K562 (cell line): ENCODE measurements around the gene SERTAD1. TPM values are rescaled to one million over a fixed set of nuclear protein-coding genes. Genes with fewer than 3 reads are reported as not detected.
A peak's percentile ranks its signal among the peaks of the same experiment; 100 is the strongest.

ENCODE experiments used
- CBFB ChIP-seq: sonication (generic); formaldehyde crosslinking; IDR thresholded peaks from 2 replicates; pipeline ENCODE4 v1.4.0; 2020; ENCODE audit warnings: mild to moderate bottlenecking, missing genetic modification reagents
- CBX8 ChIP-seq: fragments of 200-600 bp; sonication (generic); IDR thresholded peaks from 2 replicates; pipeline ENCODE4 v1.6.1; 2012; ENCODE audit warnings: borderline replicate concordance, mixed run types, low read depth, mild to moderate bottlenecking, moderate library complexity, mixed read lengths, low read length, control low read depth, inconsistent platforms; ENCODE audit not compliant: poor library complexity, severe bottlenecking; ENCODE audit errors: extremely low read depth
- CXXC5 ChIP-seq: fragments of 250-450 bp; sonication (Bioruptor Pico); IDR thresholded peaks from 2 replicates; pipeline ENCODE4 v1.8.0; 2022; ENCODE audit warnings: inconsistent platforms, mild to moderate bottlenecking, moderate library complexity
- E2F1 ChIP-seq: sonication (generic); formaldehyde crosslinking; IDR thresholded peaks from 2 replicates; pipeline ENCODE4 v1.8.1; 2023; ENCODE audit warnings: mild to moderate bottlenecking, missing genetic modification reagents, moderate library complexity
- GTF3C2 ChIP-seq: IDR thresholded peaks from 3 replicates; pipeline ENCODE4 v1.6.1; 2011; ENCODE audit warnings: borderline replicate concordance, mild to moderate bottlenecking, moderate library complexity; ENCODE audit not compliant: insufficient read length; ENCODE audit errors: extremely low read depth
- MTA2 ChIP-seq: fragments of 450-650 bp; IDR thresholded peaks from 2 replicates; pipeline ENCODE4 v1.6.1; 2016; ENCODE audit warnings: low read depth
- PATZ1 ChIP-seq: fragments of 250-450 bp; sonication (Bioruptor Pico); IDR thresholded peaks from 2 replicates; pipeline ENCODE4 v1.5.0; 2020; ENCODE audit warnings: mild to moderate bottlenecking, borderline replicate concordance
- PHTF2 ChIP-seq: fragments of 250-450 bp; sonication (Bioruptor Pico); IDR thresholded peaks from 2 replicates; pipeline ENCODE4 v1.5.0; 2021; ENCODE audit warnings: mild to moderate bottlenecking
- RBBP5 ChIP-seq: fragments of 200-600 bp; sonication (generic); IDR thresholded peaks from 2 replicates; pipeline ENCODE4 v1.6.1; 2012; ENCODE audit warnings: borderline replicate concordance, mild to moderate bottlenecking, low read length, control low read depth, inconsistent platforms; ENCODE audit not compliant: insufficient read depth, poor library complexity, severe bottlenecking
- RBM34 ChIP-seq: fragments of 200-400 bp; formaldehyde crosslinking; IDR thresholded peaks from 2 replicates; pipeline ENCODE4 v1.6.1; 2018; ENCODE audit warnings: low read length, borderline replicate concordance; ENCODE audit not compliant: insufficient read depth
- SRSF9 ChIP-seq: fragments of 200-400 bp; formaldehyde crosslinking; IDR thresholded peaks from 2 replicates; pipeline ENCODE4 v1.6.1; 2017; ENCODE audit warnings: low read depth, low read length, borderline replicate concordance
- STAT5B ChIP-seq: fragments of 250-450 bp; sonication (Bioruptor Pico); IDR thresholded peaks from 2 replicates; pipeline ENCODE4 v1.8.0; 2021; ENCODE audit warnings: mild to moderate bottlenecking, inconsistent platforms
- TSHZ1 ChIP-seq: fragments of 250-450 bp; sonication (Bioruptor Pico); IDR thresholded peaks from 2 replicates; pipeline ENCODE4 v1.4.0; 2020; ENCODE audit warnings: mild to moderate bottlenecking, moderate library complexity
- ZBTB5 ChIP-seq: fragments of 450-650 bp; IDR thresholded peaks from 2 replicates; pipeline ENCODE4 v1.6.1; 2017; ENCODE audit warnings: antibody characterized with exemption
- ZNF780A ChIP-seq: fragments of 250-450 bp; sonication (Bioruptor Pico); IDR thresholded peaks from 2 replicates; pipeline ENCODE4 v1.5.0; 2021; ENCODE audit warnings: mild to moderate bottlenecking
- polyA plus RNA-seq, 8 experiments: library from polyadenylated mRNA; depleted of rRNA in 4 of 8; stranded (reverse) in 5 of 8; unstranded in 3 of 8; fragments of >200 nt; fragmentation: Nextera tagmentation in 2 of 8; fragmentation: Illumina TruSeq in 1 of 8; extraction: Ambion mirVana in 2 of 8; extraction: Trizol in 1 of 8; gene quantifications; 2 replicates each; pipeline versions ENCODE4 v1.2.1 to v1.2.3, GENCODE V29; 2011 to 2014; ENCODE audit warnings: inconsistent platforms in 1 of 8, missing spikeins in 1 of 8
- total RNA-seq, 7 experiments: library from RNA; depleted of rRNA in 6 of 7; stranded (reverse); fragments of >200 nt in 6 of 7; fragmentation: Illumina TruSeq in 2 of 7; extraction: Trizol in 2 of 7; gene quantifications; 2 replicates each; pipeline versions ENCODE4 v1.2.1 to v1.2.3, GENCODE V29; 2011 to 2021; ENCODE audit warnings: low replicate concordance in 1 of 7

Gene SERTAD1
- total and polyA plus RNA-seq, 9 of the 15 experiments (the other 6 are each of a cell fraction or from before 2014, with no cell fraction given) = 0.15 to 8.7 (median 4.9) TPM

GRCh38 chr19:40444825-40445312 lies 19.1 kb upstream of the SERTAD1 start (continued):
- TF ChIP-seq PATZ1 (CRISPR knock-in tag) (no peak), GTF3C2 (no peak), ZNF780A (CRISPR knock-in tag) (no peak), PHTF2 (CRISPR knock-in tag) (no peak), SRSF9 (no peak), STAT5B (CRISPR knock-in tag) (no peak), RBBP5 (peak; percentile 5), CBX8 (no peak), E2F1 (CRISPR knock-in tag) (no peak; the same call in 1 of the 2 replicates), ZBTB5 (no peak), CBFB (CRISPR knock-in tag) (no peak), RBM34 (no peak), CXXC5 (CRISPR knock-in tag) (no peak; the same call in 1 of the 2 replicates), MTA2 (peak; percentile 45; the same call in 1 of the 2 replicates), TSHZ1 (CRISPR knock-in tag) (no peak)
